GM18907 (cell line): Measurements from ENCODE around the gene COL13A1.

ENCODE experiments used
- ATAC-seq: cut with Tn5 transposase; IDR thresholded peaks from one replicate; pipeline ENCODE4 v1.9.1; 2021; ENCODE audit warnings: mild to moderate bottlenecking, moderate library complexity; ENCODE audit not compliant: unreplicated experiment

Gene COL13A1

GRCh38 chr10:69901628-69902505 is 100.2 kb downstream of the COL13A1 start:
- no peak for ATAC-seq

DNA sequence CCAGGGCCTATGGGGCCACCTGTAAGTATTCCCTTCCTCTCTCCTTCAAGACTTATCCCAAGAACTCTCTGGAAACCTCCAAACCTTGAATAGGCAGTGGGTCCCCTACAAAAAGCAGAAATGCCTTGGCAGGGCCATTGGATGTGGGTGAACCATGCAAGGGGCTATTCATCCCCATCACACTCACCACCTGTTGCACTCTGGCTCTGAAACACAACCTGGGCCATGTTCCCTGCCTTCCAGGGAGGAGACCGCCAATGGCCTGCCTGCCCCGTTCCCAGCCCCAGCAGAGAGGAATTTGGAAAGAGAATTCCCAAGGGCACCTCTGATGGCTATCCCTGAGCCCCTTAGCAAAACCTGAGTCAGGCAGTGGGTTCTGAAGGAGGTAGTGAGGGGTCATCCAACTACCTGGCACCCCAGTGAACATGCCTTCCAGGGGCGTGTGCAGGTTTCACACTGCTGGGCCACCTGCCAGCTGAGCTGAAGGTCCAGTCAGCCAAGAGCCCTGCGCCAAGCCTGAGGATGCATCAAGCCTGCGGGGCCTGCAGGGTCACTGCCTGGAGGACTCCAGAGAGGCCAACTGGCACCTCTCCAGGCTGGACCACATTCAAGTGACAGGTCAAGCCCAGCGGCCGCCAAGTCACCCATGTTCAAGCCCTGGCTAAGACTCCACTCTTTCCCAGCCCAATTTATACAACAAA is 101.3 kb downstream of the COL13A1 start:
- ATAC-seq = no peak

- no peak for ATAC-seq
These were observed 102.8 kb downstream of the COL13A1 start for GRCh38 chr10:69904533-69904932.

GRCh38 chr10:69906425-69906824 is 104.7 kb downstream of the COL13A1 start:
- ATAC-seq = no peak

DNA sequence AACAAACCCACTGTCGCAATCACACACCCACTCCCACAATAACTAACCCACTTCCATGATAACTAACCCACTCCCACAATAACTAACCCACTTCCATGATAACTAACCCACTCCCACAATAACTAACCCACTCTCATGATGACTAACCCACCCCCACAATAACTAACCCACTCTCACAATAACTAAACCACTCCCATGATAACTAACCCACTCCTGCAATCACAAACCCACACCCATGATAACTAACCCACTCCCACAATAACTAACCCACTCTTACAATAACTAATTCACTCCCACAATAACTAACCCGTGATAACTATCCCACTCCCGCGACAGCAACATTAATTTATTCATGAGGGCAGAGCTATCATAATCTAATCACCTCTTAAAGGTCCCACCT is 105.8 kb downstream of the COL13A1 start:
- no peak for ATAC-seq

DNA sequence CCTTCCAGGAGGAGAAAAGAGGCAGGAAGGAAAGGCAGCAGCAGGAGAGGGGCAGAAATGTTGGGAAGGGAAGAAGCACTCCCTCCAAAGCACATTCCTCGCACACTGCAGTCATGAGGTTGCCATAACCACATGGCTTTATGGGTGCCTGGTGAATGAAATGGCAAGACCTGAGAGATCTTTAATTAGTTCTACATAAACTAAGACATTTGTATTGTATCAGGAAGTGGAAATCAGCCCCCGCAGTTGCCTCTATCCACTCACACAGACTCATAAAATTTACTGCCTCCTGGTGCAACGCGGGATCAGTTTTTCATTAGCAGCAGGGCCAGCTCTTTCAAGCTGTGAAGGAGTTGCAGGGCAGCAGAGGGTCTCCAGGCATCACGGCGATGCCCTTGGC is 106.4 kb downstream of the COL13A1 start:
- no peak for ATAC-seq

GRCh38 chr10:69910561-69910960 is 108.9 kb downstream of the COL13A1 start:
- no peak for ATAC-seq

DNA sequence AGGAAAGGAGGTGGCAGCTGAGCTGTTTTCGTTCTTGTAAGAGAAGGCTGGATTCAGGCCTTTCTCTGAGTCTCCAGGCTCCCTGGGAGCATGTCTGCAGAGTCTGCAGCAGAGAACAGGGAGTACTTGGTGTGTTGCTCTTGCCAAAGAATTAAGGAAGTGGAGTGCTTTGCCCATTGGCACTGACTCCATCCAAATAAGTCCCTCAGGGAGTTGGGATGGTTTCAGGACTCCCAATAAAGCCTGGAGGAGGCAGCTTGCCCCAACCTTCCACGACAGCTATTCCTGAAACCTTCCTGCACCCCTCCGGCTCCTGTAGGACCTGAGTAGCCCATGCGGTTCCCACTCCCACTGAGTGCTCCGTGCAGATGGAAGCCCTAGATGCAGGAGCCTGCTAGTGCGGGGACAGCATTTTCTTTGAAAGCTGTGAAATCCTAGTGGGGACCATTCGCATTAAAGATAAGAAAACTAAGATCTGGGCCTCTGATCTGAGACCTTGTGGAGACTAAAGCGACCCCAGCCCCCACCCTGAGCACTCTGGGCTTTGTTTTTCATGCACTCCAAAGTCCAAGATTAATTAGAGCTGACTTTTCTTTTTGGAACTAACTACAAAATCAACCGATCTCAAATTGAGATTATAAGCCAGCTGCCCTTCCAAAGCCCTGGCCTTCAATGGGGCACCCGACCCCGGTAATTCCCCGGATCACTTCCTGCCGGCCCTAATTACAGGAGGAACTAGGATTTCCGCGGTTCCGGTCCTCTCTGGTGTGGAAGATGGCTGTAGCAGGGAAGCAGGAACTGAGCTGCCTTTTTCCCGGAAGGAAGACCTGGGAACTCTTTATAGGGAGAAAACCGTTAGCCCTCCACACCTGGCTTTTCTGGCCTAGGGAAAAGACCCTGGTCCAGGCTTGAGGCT is 110.2 kb downstream of the COL13A1 start:
- no peak for ATAC-seq

GRCh38 chr10:69912589-69912988 is 110.9 kb downstream of the COL13A1 start:
- no peak for ATAC-seq

DNA sequence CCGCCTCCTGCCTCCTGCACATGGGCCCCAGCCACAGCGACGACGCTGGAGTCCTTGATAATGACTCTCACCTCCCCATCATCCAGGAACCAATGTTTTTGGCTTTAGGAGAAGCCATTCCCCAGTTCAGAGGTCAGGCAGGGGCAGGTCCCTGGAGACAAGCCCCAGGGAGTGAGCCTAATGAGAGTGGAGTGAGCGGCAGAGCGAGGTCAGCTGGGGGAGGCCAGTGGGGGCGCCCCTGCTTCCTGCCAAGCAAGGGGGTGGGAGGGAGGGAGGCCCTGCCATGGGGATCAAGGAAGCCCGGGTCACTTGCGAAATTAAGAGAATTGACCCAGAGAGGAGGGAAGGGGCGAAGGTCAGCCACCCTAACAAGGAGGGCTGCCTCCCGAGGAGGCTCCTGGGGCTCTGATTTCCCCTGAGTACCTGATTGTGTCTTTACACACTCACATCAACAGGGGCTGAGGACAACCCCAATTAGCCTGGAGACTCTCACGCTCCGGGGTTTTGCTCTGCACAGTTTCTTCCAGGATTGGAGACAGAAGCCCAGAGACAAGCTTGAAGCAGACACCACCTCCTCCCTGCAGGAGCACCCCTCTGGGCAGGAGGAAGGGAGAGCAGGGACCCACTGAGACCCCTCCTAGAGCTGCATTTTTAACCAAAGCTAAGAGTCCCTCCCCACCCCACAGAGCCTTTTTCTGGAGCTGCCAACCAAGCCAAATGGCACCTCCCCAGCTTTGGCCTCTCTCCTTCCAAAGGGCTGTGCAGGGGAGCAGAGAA is 112.1 kb downstream of the COL13A1 start:
- ATAC-seq = no peak

DNA sequence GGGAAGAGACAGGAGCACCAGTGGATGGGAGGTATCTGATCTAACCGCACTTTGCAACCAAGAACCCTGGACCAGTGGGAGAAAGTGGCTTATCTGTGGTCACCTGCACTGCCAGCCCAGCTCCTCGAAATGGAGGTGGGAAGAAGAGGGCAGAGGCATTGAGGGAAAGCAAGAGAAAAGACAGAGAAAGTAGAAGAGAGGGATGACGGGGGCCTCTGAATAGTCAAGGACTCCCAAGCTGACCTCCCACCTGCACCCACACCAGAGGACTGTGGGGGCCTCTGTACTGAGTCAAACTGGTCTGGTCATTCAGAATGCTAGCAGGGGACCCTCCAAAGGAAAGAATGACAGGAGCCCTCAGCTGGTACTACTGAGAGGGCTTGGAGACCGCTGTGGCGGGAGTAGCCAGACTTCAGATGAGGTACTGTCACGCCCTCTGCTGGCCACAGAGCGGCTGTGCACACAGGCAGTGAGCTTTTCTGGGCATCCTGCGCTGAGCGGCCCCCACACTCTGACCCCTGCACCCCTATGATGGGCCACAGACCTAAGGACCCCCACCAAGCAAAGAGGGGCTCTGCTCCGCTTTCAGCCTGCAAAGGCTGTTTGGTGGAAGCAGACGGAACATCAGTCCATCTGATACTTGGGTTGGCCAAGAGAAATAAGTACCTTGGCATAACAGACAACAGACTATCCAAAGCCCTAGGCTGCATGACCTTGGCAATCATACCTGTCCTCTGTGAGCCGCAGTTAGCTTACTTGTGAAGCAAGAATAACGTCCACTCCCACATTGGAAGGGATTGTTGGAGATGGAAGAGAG is 112.9 kb downstream of the COL13A1 start:
- ATAC-seq = no peak

DNA sequence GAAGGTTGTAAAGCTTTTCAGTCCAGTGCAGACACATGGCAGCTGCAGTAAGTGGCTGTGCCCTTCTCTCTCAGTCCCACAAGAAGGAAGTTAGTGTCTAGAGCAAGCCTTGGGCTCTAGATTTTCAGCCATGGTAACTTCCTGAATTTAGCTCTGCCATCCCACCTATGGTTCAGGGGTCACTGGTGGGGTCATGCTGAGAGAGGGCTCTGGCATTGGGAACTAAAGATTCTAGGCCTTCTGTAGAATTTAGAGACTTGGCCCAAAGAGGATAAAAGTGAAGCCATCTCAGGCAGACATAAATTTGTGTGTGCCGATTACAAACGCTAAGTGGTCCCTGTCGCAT is 113.5 kb downstream of the COL13A1 start:
- ATAC-seq = no peak

DNA sequence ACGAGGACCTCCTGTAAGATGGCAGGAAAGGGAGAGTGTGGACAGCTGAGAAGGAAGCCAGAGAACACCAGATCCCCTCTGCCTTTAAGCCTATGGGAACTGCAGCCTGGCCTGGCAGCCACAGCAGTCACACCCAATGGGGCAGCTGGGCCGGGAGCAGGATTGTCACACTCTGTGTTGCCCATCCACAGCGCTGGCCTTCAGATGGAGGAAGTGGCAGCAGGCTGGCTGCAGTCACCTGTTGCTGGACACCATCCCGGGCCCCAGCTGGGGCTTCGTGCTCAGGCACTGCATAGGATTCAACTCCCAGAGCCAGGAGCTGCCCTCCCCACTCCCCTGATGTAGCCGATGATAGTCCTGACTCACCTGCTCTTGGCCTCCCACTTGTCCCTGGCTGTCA is 114.4 kb downstream of the COL13A1 start:
- no peak for ATAC-seq

DNA sequence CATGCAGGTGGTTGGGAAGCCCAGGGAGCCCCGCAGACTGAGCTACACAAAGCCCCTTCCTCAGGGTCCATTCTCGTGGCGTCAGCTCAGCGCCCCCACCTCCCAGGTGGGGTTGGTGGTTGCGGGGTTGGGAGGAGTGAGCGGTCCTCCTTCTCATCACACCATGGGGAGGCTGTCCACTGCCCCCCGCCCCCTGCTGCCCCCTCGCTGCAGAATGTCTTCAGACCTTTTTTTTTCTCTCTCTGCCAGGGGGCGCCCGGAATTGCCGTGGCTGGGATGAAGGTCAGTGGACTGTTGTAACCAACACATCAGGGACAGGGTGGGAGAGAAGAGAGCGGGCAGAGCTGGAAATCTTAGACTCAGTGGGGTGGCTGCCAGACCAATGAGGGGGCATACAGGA is 116.3 kb downstream of the COL13A1 start:
- ATAC-seq = no peak

DNA sequence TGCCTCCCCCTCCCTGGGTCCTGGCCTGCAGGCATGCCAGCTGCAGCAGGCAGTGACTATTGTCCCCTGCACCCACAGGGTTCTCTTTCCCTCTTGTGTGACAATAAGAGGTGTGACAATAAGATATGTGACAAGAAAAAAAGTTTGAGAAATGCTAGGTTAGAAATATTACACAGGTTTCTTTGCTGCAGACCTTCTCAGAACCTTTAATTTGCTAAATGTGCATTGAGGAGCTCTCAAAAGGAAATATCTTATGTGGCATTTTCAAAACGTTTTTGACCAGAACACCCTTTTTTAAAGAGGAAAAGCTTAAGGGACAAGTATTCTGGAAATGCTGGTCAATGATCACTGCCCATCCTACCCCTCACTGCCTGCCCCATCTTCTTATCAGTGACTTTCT is 117.5 kb downstream of the COL13A1 start:
- ATAC-seq = no peak

DNA sequence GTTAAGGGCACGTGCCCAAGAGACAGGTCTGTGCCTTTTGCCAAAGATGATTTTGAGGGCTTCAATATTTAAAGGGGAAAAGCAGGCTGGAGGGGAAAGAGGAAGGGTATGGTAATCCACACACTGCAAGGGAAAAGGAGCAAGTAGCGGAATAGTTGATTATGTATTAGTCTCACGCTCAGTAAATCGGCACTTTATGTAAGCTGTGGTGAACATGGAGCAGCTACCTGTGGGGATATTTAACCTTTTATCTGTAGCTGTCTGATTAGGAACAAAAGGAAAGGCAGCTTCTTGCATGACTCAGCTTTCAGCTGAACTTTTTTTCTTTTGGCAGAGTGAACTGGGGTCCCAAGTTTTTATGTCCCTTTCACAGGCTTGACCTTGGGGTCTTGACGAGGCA is 123.4 kb downstream of the COL13A1 start:
- ATAC-seq = no peak

- no peak for ATAC-seq
These were observed 126.6 kb downstream of the COL13A1 start for GRCh38 chr10:69928339-69928738.

GRCh38 chr10:69929575-69929974 is 127.9 kb downstream of the COL13A1 start:
- ATAC-seq = no peak

- ATAC-seq = no peak
These were observed 133.1 kb downstream of the COL13A1 start for GRCh38 chr10:69934768-69935167.

DNA sequence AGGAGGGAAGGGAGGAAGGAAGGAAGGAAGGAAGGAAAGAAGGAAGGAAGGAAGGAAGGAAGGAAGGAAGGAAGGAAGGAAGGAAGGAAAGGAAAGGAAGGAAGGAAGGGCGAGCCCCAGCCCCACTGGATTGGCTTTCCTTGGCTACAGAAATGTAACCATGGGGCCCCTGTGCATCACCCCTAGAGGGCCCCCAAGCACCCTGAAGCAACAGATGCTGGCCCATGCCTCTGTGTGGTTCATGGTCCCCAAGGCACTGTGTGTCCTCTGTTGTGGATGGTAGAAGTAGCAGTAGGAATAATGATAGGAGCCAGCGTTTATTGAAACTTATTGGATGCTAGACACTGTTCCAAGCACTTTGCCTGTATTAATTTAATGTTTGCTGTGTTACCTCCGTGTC is 134.4 kb downstream of the COL13A1 start:
- ATAC-seq = no peak
